GM23248 (cell line): ENCODE results near the gene S100A4. TPM values are rescaled to one million over a fixed set of nuclear protein-coding genes. Genes with fewer than 3 reads are reported as not detected.

Source experiments
- DNase-seq: peaks from one replicate; pipeline ENCODE4 v3.0.0-alpha.2; 2015
- H2AFZ ChIP-seq: fragments of 200-600 bp; sonication (generic); 2 replicates; pipeline ENCODE4 v1.6.1; 2016; ENCODE audit warnings: antibody characterized with exemption
- H3F3A ChIP-seq: fragments of 200-600 bp; sonication (generic); 2 replicates; pipeline ENCODE4 v1.6.1; 2016; ENCODE audit warnings: mild to moderate bottlenecking, antibody characterized with exemption, mixed run types; ENCODE audit not compliant: insufficient read depth
- H3K27ac ChIP-seq: fragments of 200-600 bp; sonication (generic); 2 replicates; pipeline ENCODE4 v1.5.1; 2016; ENCODE audit warnings: mild to moderate bottlenecking
- H3K27me3 ChIP-seq: fragments of 200-600 bp; sonication (generic); replicated peaks from 2 replicates; pipeline ENCODE4 v1.6.1; 2016; ENCODE audit warnings: mild to moderate bottlenecking; ENCODE audit not compliant: insufficient read depth
- H3K36me3 ChIP-seq: fragments of 200-600 bp; sonication (generic); 2 replicates; pipeline ENCODE4 v1.6.1; 2016; ENCODE audit warnings: low read depth, mild to moderate bottlenecking
- H3K4me1 ChIP-seq: fragments of 200-600 bp; sonication (generic); 2 replicates; pipeline ENCODE4 v1.6.1; 2016; ENCODE audit warnings: mild to moderate bottlenecking; ENCODE audit not compliant: insufficient read depth
- H3K4me2 ChIP-seq: fragments of 200-600 bp; sonication (generic); one replicate; pipeline ENCODE4 v1.6.1; 2016; ENCODE audit warnings: mild to moderate bottlenecking; ENCODE audit not compliant: unreplicated experiment
- H3K4me3 ChIP-seq: fragments of 200-600 bp; sonication (generic); 2 replicates; pipeline ENCODE4 v1.5.1; 2016; ENCODE audit warnings: mild to moderate bottlenecking
- H3K79me2 ChIP-seq: fragments of 200-600 bp; sonication (generic); 2 replicates; pipeline ENCODE4 v1.6.1; 2016; ENCODE audit warnings: mild to moderate bottlenecking; ENCODE audit not compliant: insufficient read depth
- H3K9ac ChIP-seq: fragments of 200-600 bp; sonication (generic); 2 replicates; pipeline ENCODE4 v1.6.1; 2016; ENCODE audit warnings: mild to moderate bottlenecking
- H3K9me2 ChIP-seq: fragments of 200-600 bp; sonication (generic); 2 replicates; pipeline ENCODE4 v1.6.1; 2016; ENCODE audit warnings: mixed run types, mild to moderate bottlenecking, moderate library complexity; ENCODE audit not compliant: insufficient read depth
- H3K9me3 ChIP-seq: fragments of 200-600 bp; sonication (generic); one replicate; pipeline ENCODE4 v1.6.1; 2017; ENCODE audit warnings: low read depth
- H4K20me1 ChIP-seq: fragments of 200-600 bp; sonication (generic); 2 replicates; pipeline ENCODE4 v1.6.0; 2016; ENCODE audit not compliant: insufficient read depth
- EZH2 ChIP-seq: fragments of 200-600 bp; sonication (generic); IDR thresholded peaks from 2 replicates; pipeline ENCODE4 v1.6.1; 2018; ENCODE audit warnings: antibody characterized with exemption, mild to moderate bottlenecking; ENCODE audit not compliant: insufficient read depth, poor library complexity, severe bottlenecking
- EZH2phosphoT487 ChIP-seq: fragments of 200-600 bp; sonication (generic); IDR thresholded peaks from 2 replicates; pipeline ENCODE4 v1.6.1; 2018; ENCODE audit warnings: antibody characterized with exemption, moderate library complexity, mild to moderate bottlenecking, low read depth; ENCODE audit not compliant: insufficient read depth
- WGBS, 2 experiments: methylation state at CpG; one replicate each; pipeline ENCODE4 v1.1.6; 2015 to 2017; ENCODE audit warnings: low lambda C conversion rate in 2 of 2, low coverage in 1 of 2; ENCODE audit errors: missing lambda C conversion rate in 2 of 2; 5-methylcytosine and 5-hydroxymethylcytosine counted together
- in situ Hi-C: fragments of 300-500 bp; cut with MboI; formaldehyde crosslinking; loops from 2 replicates; pipeline ENCODE4 v1.15.0; 2020
- polyA plus RNA-seq: library from polyadenylated mRNA; unstranded; fragments of >200 nt; fragmentation: Nextera tagmentation; extraction: Ambion mirVana; gene quantifications from 2 replicates; pipeline ENCODE4 v1.2.1, GENCODE V29; 2016
- total RNA-seq: library from RNA; depleted of rRNA; stranded (reverse); fragments of >200 nt; shearing (Covaris generic); gene quantifications from 2 replicates; pipeline ENCODE4 v1.2.3, GENCODE V29; 2014

The S100A4 gene
- total and polyA plus RNA-seq, 2 experiments from 2014 or later = 236 to 610 TPM

DNA sequence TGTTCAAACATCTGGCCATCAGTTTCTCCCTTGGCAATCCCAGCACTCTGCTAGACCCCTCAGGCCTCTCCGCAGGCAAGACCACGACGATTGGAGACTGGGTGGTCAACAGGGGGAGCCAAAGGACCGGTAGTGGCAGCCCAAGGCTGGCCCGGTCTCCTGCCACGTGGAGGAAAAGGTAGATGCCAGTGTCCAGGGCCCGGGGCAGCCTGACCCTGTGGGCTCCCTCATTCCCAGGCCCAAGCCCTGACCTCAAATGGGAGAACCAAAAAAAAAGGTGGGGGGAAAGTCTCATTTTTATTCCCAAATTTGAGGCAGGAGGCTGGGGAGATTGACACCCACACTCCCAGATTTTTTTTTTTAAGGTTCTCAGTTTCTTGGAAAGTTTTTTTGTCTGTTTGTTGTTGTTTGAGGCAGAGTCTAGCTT lies 34.6 kb downstream of the S100A4 start:
- DNase-seq = peak; percentile 88
- peaks cover 22% of the 10 kb centered on the region for H3F3A ChIP-seq
- 0 out of 2 replicates have a peak overlapping the region, but pooled peaks have one; percentile 5 for H3K27ac ChIP-seq
- H3K4me2 ChIP-seq = no peak overlapping the region
- in situ Hi-C loops = no loop called here
- no peaks in the 10 kb centered on the region for H3K9me3 ChIP-seq
- peak overlapping the region; percentile 67 for H3K9ac ChIP-seq
- H3K36me3 ChIP-seq = no peaks in the 10 kb centered on the region
- no peaks in the 10 kb centered on the region for H4K20me1 ChIP-seq
- H2AFZ ChIP-seq = peak overlapping the region; percentile 76
- no peaks in the 10 kb centered on the region for H3K27me3 ChIP-seq
- TF ChIP-seq EZH2 (no peak), EZH2phosphoT487 (no peak)
- H3K4me3 ChIP-seq = no peak overlapping the region
- WGBS, 2 experiments = 1% methylated on average over 7 of the region's 7 CpGs
- no peaks in the 10 kb centered on the region for H3K79me2 ChIP-seq
- no peaks in the 10 kb centered on the region for H3K9me2 ChIP-seq
- peaks cover 29% of the 10 kb centered on the region for H3K4me1 ChIP-seq

GRCh38 chr1:153509729-153510354 lies 35.8 kb downstream of the S100A4 start:
- H3K36me3 ChIP-seq = no peaks in the 10 kb centered on the region
- H3K9me3 ChIP-seq = no peaks in the 10 kb centered on the region
- peaks cover 37% of the 10 kb centered on the region for H3K4me1 ChIP-seq
- no peak overlapping the region for H3K4me2 ChIP-seq
- 83 to 85% methylated on average over 4 of the region's 4 CpGs for WGBS, 2 experiments
- peaks cover 31% of the 10 kb centered on the region for H3F3A ChIP-seq
- H2AFZ ChIP-seq = no peak overlapping the region
- no peak overlapping the region for H3K4me3 ChIP-seq
- H3K9me2 ChIP-seq = no peaks in the 10 kb centered on the region
- no peak overlapping the region for H3K9ac ChIP-seq
- DNase-seq = peak; percentile 40
- no peaks in the 10 kb centered on the region for H3K79me2 ChIP-seq
- in situ Hi-C loops = no loop called here
- H4K20me1 ChIP-seq = no peaks in the 10 kb centered on the region
- TF ChIP-seq EZH2phosphoT487 = no peak
- no peak for TF ChIP-seq EZH2
- H3K27ac ChIP-seq = no peak overlapping the region
- H3K27me3 ChIP-seq = no peaks in the 10 kb centered on the region

DNA sequence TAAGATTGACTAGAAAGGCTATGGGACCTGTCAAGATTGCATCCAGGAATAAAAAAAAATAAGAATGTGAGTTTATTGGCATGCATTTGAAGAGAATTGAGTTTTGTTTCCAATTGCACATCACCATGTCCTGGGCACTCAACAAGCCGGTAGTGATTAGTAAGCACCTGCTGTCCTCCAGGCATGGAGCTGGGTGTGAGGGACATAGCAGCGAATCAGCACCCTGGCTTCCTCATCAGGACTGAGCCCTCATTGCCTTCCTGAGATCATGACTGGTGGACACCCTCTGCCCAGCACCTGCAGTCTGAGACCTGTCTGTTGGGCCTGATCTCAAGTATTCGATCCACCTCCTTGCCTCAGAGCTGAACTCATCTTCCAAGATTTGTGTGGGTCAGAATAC lies 36.6 kb downstream of the S100A4 start:
- Histone ChIP-seq H3K4me1 (peaks cover 37% of the 10 kb centered on the region), H2AFZ (no peak overlapping the region), H3F3A (peaks cover 31% of the 10 kb centered on the region), H3K27me3 (no peaks in the 10 kb centered on the region), H4K20me1 (no peaks in the 10 kb centered on the region), H3K9me2 (no peaks in the 10 kb centered on the region), H3K79me2 (no peaks in the 10 kb centered on the region), H3K4me2 (no peak overlapping the region), H3K4me3 (no peak overlapping the region), H3K27ac (no peak overlapping the region), H3K9me3 (no peaks in the 10 kb centered on the region), H3K9ac (no peak overlapping the region), H3K36me3 (no peaks in the 10 kb centered on the region)
- 94% methylated on average over 3 of the region's 3 CpGs for WGBS, 2 experiments
- DNase-seq = no peak
- TF ChIP-seq EZH2 = no peak
- TF ChIP-seq EZH2phosphoT487 = no peak
- in situ Hi-C loops = no loop called here

GRCh38 chr1:153507926-153508583 lies 37.6 kb downstream of the S100A4 start:
- 79% methylated on average over 9 to 11 of the region's 11 CpGs for whole genome bisulfite sequencing, 2 experiments
- Histone ChIP-seq H3K4me2 (no peak overlapping the region), H3K9me2 (no peaks in the 10 kb centered on the region), H3K36me3 (no peaks in the 10 kb centered on the region), H3K27ac (peak overlapping the region; percentile 81), H3K9ac (peak overlapping the region; percentile 63), H3K27me3 (no peaks in the 10 kb centered on the region), H3K9me3 (no peaks in the 10 kb centered on the region), H3F3A (peaks cover 31% of the 10 kb centered on the region), H3K4me3 (no peak overlapping the region), H4K20me1 (no peaks in the 10 kb centered on the region), H2AFZ (peak overlapping the region; percentile 73; the same call in 1 of the 2 replicates), H3K79me2 (no peaks in the 10 kb centered on the region), H3K4me1 (peaks cover 37% of the 10 kb centered on the region)
- TF ChIP-seq EZH2phosphoT487 (no peak), EZH2 (no peak)
- in situ Hi-C loops = no loop called here
- DNase-seq = peak; percentile 30
